Adipocyte (in vitro differentiated cells): ENCODE measurements around the gene LILRA5.
"Not testable (repeated sequence)": the region's sequence is repeated elsewhere in the genome, so short reads cannot be mapped to it uniquely, and the experiment has no call there.

ENCODE experiments used
- DNase-seq: peaks from one replicate; pipeline ENCODE4 v3.0.0-alpha.2; 2015; ENCODE audit warnings: low read depth
- H3K27me3 ChIP-seq: replicated peaks from 2 replicates; pipeline ENCODE4 v1.7.0; 2013; ENCODE audit warnings: mild to moderate bottlenecking, low read length, moderate library complexity; ENCODE audit not compliant: control insufficient read depth, insufficient read depth
- H3K36me3 ChIP-seq: 2 replicates; pipeline ENCODE4 v1.7.0; 2013; ENCODE audit warnings: low read length, mild to moderate bottlenecking, moderate library complexity; ENCODE audit not compliant: control insufficient read depth, insufficient read depth, severe bottlenecking
- H3K4me1 ChIP-seq: 2 replicates; pipeline ENCODE4 v1.7.0; 2013; ENCODE audit warnings: mild to moderate bottlenecking, low read length, moderate library complexity; ENCODE audit not compliant: control insufficient read depth, insufficient read depth
- H3K4me3 ChIP-seq: 2 replicates; pipeline ENCODE4 v1.7.0; 2013; ENCODE audit warnings: mild to moderate bottlenecking, low read length, moderate library complexity
- H3K9ac ChIP-seq: 2 replicates; pipeline ENCODE4 v1.7.0; 2013; ENCODE audit warnings: mild to moderate bottlenecking, low read length, moderate library complexity
- H3K9me3 ChIP-seq: 2 replicates; pipeline ENCODE4 v1.7.0; 2013; ENCODE audit warnings: mild to moderate bottlenecking, low read length, moderate library complexity; ENCODE audit not compliant: control insufficient read depth

The LILRA5 gene

GRCh38 chr19:54331626-54332025 lies 18.7 kb upstream of the LILRA5 start:
- Histone ChIP-seq H3K9me3 (no peaks in the 10 kb centered on the region), H3K4me3 (no peak overlapping the region), H3K9ac (no peak overlapping the region)

GRCh38 chr19:54329476-54330165 lies 16.7 kb upstream of the LILRA5 start:
- no peaks in the 10 kb centered on the region for H3K9me3 ChIP-seq
- peaks cover 13% of the 10 kb centered on the region for H3K27me3 ChIP-seq
- H3K36me3 ChIP-seq, result no peaks in the 10 kb centered on the region
- no peak overlapping the region for H3K4me3 ChIP-seq
- H3K9ac ChIP-seq, result no peak overlapping the region
- no peaks in the 10 kb centered on the region for H3K4me1 ChIP-seq
- DNase-seq, result no peak

More at GRCh38 chr19:54331626-54332025, 18.7 kb upstream of the LILRA5 start:
- Histone ChIP-seq H3K27me3 (peaks cover 13% of the 10 kb centered on the region), H3K4me1 (no peaks in the 10 kb centered on the region), H3K36me3 (no peaks in the 10 kb centered on the region)
- DNase-seq, result no peak

- not testable (repeated sequence) for H3K4me3 ChIP-seq, H3K4me1 ChIP-seq, H3K9me3 ChIP-seq, DNase-seq, H3K9ac ChIP-seq, H3K36me3 ChIP-seq
- peaks cover 18% of the 10 kb centered on the region for H3K27me3 ChIP-seq
Observed at GRCh38 chr19:54328781-54329180, 15.8 kb upstream of the LILRA5 start.

GRCh38 chr19:54325631-54326030 lies 12.7 kb upstream of the LILRA5 start:
- DNase-seq, result no peak
- no peak overlapping the region for H3K4me3 ChIP-seq
- H3K9me3 ChIP-seq, result no peaks in the 10 kb centered on the region
- H3K4me1 ChIP-seq, result no peaks in the 10 kb centered on the region
- H3K9ac ChIP-seq, result no peak overlapping the region
- peaks cover 12% of the 10 kb centered on the region for H3K27me3 ChIP-seq
- no peaks in the 10 kb centered on the region for H3K36me3 ChIP-seq

- no peak overlapping the region for H3K4me3 ChIP-seq
- peaks cover 16% of the 10 kb centered on the region for H3K27me3 ChIP-seq
- H3K4me1 ChIP-seq, result no peaks in the 10 kb centered on the region
- no peaks in the 10 kb centered on the region for H3K36me3 ChIP-seq
- DNase-seq, result peak; percentile 38
- H3K9me3 ChIP-seq, result no peaks in the 10 kb centered on the region
- H3K9ac ChIP-seq, result no peak overlapping the region
Observed at GRCh38 chr19:54325194-54325621, 12.2 kb upstream of the LILRA5 start.

GRCh38 chr19:54324071-54324470 lies 11.1 kb upstream of the LILRA5 start:
- Histone ChIP-seq H3K27me3 (peaks cover 14% of the 10 kb centered on the region), H3K4me1 (no peaks in the 10 kb centered on the region), H3K4me3 (no peak overlapping the region), H3K36me3 (no peaks in the 10 kb centered on the region), H3K9me3 (no peaks in the 10 kb centered on the region), H3K9ac (no peak overlapping the region)
- DNase-seq, result no peak

GRCh38 chr19:54322934-54323333 lies 10.0 kb upstream of the LILRA5 start:
- not testable (repeated sequence) for H3K9me3 ChIP-seq, H3K36me3 ChIP-seq, H3K4me1 ChIP-seq, H3K9ac ChIP-seq, H3K4me3 ChIP-seq, DNase-seq
- H3K27me3 ChIP-seq, result peaks cover 14% of the 10 kb centered on the region

- peaks cover 17% of the 10 kb centered on the region for H3K27me3 ChIP-seq
- not testable (repeated sequence) for H3K4me3 ChIP-seq, DNase-seq, H3K36me3 ChIP-seq, H3K9me3 ChIP-seq, H3K4me1 ChIP-seq, H3K9ac ChIP-seq
Observed at GRCh38 chr19:54322295-54322694, 9.3 kb upstream of the LILRA5 start.

GRCh38 chr19:54319892-54320670 lies 7.1 kb upstream of the LILRA5 start:
- Histone ChIP-seq H3K36me3 (no peaks in the 10 kb centered on the region), H3K27me3 (peaks cover 20% of the 10 kb centered on the region), H3K9ac (no peak overlapping the region), H3K9me3 (no peaks in the 10 kb centered on the region), H3K4me1 (no peaks in the 10 kb centered on the region), H3K4me3 (no peak overlapping the region)
- DNase-seq, result no peak

- Histone ChIP-seq H3K9ac (no peak overlapping the region), H3K4me1 (no peaks in the 10 kb centered on the region), H3K9me3 (no peaks in the 10 kb centered on the region), H3K4me3 (no peak overlapping the region), H3K36me3 (no peaks in the 10 kb centered on the region), H3K27me3 (peaks cover 16% of the 10 kb centered on the region)
- no peak for DNase-seq
Observed at GRCh38 chr19:54319049-54319448, 6.1 kb upstream of the LILRA5 start.

DNA sequence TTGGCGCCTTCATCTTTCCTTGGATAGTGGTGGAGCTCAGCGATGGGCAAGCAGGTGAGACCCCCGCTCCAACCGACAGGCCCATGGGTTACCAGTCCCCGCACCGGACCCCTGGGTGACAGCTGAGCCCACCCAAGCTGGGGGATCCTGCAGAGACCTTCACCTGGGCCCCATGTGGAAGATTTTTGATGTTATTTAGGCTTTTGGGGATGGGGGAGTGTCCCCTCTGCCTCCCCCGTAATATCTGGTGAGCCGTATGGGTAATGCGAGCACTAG lies 4.9 kb upstream of the LILRA5 start:
- H3K27me3 ChIP-seq, result peaks cover 15% of the 10 kb centered on the region
- no peak overlapping the region for H3K9ac ChIP-seq
- H3K36me3 ChIP-seq, result no peaks in the 10 kb centered on the region
- H3K9me3 ChIP-seq, result no peaks in the 10 kb centered on the region
- no peaks in the 10 kb centered on the region for H3K4me1 ChIP-seq
- DNase-seq, result no peak
- no peak overlapping the region for H3K4me3 ChIP-seq
